ENCODE results near the gene TRIM73.
"Not testable (repeated sequence)": the region's sequence is repeated elsewhere in the genome, so short reads cannot be mapped to it uniquely, and the experiment has no call there.

DNA sequence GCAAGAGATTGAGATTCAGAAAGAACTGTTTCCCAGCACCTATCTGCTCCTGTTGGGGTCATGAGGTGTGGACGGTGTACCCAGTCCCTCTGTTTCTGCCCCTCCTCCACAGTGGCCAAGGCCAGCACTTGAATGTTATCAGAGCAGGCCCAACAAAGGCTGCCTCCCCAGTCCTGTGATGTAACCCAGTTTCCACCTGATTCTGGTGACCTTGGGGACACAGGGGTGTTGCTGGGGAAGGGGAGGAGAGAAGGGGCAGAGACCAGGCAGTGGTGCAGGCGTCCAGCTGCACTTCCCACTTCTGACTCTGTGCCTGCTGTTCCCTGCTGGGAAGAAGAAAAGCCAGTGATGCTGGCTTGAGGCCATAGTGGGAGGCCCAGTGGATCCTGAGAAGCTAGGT is 2.4 kb downstream of the TRIM73 start:
- TF ChIP-seq, protein P1, sequence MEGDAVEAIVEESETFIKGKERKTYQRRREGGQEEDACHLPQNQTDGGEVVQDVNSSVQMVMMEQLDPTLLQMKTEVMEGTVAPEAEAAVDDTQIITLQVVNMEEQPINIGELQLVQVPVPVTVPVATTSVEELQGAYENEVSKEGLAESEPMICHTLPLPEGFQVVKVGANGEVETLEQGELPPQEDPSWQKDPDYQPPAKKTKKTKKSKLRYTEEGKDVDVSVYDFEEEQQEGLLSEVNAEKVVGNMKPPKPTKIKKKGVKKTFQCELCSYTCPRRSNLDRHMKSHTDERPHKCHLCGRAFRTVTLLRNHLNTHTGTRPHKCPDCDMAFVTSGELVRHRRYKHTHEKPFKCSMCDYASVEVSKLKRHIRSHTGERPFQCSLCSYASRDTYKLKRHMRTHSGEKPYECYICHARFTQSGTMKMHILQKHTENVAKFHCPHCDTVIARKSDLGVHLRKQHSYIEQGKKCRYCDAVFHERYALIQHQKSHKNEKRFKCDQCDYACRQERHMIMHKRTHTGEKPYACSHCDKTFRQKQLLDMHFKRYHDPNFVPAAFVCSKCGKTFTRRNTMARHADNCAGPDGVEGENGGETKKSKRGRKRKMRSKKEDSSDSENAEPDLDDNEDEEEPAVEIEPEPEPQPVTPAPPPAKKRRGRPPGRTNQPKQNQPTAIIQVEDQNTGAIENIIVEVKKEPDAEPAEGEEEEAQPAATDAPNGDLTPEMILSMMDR (IDR thresholded peaks at IDR 0.05; ENCODE audit: insufficient read depth, low read length): not testable (repeated sequence)
- TF ChIP-seq SPI1 (IDR thresholded peaks at IDR 0.05; ENCODE audit: borderline replicate concordance, low read depth); POLR2AphosphoS5 (IDR thresholded peaks at IDR 0.05; ENCODE audit: low read depth): not testable (repeated sequence)
- TF ChIP-seq, protein P2, sequence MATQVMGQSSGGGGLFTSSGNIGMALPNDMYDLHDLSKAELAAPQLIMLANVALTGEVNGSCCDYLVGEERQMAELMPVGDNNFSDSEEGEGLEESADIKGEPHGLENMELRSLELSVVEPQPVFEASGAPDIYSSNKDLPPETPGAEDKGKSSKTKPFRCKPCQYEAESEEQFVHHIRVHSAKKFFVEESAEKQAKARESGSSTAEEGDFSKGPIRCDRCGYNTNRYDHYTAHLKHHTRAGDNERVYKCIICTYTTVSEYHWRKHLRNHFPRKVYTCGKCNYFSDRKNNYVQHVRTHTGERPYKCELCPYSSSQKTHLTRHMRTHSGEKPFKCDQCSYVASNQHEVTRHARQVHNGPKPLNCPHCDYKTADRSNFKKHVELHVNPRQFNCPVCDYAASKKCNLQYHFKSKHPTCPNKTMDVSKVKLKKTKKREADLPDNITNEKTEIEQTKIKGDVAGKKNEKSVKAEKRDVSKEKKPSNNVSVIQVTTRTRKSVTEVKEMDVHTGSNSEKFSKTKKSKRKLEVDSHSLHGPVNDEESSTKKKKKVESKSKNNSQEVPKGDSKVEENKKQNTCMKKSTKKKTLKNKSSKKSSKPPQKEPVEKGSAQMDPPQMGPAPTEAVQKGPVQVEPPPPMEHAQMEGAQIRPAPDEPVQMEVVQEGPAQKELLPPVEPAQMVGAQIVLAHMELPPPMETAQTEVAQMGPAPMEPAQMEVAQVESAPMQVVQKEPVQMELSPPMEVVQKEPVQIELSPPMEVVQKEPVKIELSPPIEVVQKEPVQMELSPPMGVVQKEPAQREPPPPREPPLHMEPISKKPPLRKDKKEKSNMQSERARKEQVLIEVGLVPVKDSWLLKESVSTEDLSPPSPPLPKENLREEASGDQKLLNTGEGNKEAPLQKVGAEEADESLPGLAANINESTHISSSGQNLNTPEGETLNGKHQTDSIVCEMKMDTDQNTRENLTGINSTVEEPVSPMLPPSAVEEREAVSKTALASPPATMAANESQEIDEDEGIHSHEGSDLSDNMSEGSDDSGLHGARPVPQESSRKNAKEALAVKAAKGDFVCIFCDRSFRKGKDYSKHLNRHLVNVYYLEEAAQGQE (IDR thresholded peaks at IDR 0.05; ENCODE audit: insufficient replicate concordance, low read depth): not testable (repeated sequence)

Measured in HL-60 (cell line).